LNCaP clone FGC (cell line): ENCODE data around the gene CDK5RAP3.
A peak's percentile ranks its signal among the peaks of the same experiment; 100 is the strongest.
"Not testable (repeated sequence)": the region's sequence is repeated elsewhere in the genome, so short reads cannot be mapped to it uniquely, and the experiment has no call there.

Source experiments
- DNase-seq: peaks from one replicate; pipeline ENCODE4 v3.0.0-alpha.2; 2011; ENCODE audit warnings: low read depth
- H3K4me3 ChIP-seq: 2 replicates; pipeline ENCODE4 v1.5.1; 2011; ENCODE audit warnings: mild to moderate bottlenecking, low read depth, low read length, control low read depth
- TF ChIP-seq, protein P1 (sequence below): IDR thresholded peaks from 2 replicates; pipeline ENCODE4 v1.5.1; 2012; ENCODE audit warnings: mild to moderate bottlenecking; ENCODE audit not compliant: control insufficient read depth, insufficient read depth; ENCODE audit errors: extremely low read depth

The CDK5RAP3 gene

DNA sequence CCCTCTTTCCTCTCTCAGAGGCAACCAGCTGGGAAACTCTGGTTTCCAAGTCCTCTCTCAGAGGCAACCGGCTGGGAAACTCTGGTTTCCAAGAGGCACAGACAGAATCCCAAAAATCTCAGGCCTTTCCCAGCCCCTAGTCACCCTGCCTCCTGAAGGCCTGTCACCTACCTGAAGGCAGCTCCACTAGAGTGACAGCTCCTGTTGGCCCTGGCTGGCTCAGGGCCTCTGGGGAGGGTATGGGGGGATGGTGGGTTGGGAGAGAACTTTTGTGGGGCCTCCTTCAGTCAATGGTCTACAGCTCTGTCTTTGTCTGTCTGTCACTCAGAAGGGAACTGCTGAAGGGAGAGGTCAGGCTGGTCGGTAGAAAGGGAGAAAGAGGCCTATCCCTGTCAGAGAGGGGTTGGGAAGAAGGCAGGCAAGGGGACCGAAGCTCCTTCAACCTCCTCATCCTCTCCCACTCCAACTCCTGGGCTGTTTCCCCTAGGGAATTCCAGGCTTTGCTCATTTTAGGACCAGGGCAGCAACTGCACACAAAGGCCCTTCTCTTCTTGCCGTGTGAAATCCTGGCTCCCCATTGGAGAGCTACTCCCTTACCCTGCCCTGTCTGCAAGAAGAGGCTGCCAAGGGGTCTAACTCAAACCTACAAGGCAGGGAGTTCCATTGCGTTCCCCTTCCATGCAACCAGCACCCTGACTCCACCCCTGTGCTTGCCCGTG lies 43.1 kb downstream of the CDK5RAP3 start:
- TF ChIP-seq, protein P1, sequence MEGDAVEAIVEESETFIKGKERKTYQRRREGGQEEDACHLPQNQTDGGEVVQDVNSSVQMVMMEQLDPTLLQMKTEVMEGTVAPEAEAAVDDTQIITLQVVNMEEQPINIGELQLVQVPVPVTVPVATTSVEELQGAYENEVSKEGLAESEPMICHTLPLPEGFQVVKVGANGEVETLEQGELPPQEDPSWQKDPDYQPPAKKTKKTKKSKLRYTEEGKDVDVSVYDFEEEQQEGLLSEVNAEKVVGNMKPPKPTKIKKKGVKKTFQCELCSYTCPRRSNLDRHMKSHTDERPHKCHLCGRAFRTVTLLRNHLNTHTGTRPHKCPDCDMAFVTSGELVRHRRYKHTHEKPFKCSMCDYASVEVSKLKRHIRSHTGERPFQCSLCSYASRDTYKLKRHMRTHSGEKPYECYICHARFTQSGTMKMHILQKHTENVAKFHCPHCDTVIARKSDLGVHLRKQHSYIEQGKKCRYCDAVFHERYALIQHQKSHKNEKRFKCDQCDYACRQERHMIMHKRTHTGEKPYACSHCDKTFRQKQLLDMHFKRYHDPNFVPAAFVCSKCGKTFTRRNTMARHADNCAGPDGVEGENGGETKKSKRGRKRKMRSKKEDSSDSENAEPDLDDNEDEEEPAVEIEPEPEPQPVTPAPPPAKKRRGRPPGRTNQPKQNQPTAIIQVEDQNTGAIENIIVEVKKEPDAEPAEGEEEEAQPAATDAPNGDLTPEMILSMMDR, result no peak
- no peak overlapping the region for H3K4me3 ChIP-seq
- DNase-seq, result no peak

DNA sequence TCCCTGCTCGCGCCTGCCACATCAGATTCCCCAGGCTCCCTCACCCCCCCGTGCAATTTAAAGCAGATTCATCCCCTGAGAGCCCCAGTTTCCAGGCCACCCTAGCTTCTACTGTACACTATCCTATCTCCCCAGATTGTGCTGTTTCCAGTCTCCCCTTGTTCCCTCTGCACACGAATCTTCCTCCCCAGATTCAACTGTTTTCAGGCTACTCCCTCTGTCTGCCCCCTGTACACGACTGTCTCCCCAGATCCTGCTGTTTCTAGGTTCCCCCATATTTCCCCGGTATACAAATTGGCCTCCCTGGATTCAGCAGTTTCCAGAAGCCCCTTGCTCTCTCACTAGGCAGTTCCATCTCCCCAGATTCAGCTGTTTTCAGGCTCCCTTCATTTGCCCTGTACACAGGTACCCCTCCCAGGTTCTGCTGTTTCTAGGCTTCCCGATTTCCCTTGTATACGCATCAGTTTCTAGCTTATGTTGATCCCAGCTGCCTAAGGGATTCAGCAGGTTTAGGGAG lies 43.7 kb downstream of the CDK5RAP3 start:
- H3K4me3 ChIP-seq, result no peak overlapping the region
- DNase-seq, result no peak
- TF ChIP-seq, protein P1, result no peak

DNA sequence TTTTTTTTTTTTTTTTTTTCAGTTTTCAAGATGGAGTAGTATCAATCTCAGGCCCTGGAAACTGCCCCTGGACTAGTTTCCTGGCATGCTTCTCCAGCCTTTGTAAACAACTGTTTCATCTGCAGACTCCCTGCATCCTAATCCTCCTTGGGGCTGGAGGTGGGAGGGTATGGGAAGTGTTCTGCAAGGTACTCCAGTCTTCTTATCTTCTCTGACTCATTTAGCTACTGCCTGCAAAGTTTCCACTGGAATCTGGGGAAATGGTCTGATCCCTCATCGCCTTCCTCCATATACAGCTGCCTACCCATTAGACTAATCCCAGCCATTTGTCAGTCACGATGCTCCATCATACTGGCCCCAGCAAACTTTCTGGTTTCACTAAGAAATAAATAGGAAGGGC lies 45.2 kb downstream of the CDK5RAP3 start:
- no peak for DNase-seq
- TF ChIP-seq, protein P1, result no peak
- H3K4me3 ChIP-seq, result no peak overlapping the region

DNA sequence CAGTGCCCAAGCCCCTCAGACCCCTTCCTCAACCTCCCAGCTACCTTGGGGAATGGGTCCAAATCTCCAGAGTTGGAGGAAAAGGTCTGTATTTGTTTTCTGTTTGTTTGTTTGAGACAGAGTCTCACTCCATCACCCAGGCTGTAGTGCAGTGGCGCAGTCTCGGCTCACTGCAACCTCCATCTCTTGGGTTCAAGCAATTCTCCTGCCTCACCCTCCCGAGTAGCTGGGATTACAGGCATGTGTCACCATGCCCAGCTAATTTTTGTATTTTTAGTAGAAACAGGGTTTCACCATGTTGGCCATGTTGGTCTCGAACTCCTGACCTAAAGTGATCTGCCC lies 46.9 kb downstream of the CDK5RAP3 start:
- not testable (repeated sequence) for H3K4me3 ChIP-seq, DNase-seq

DNA sequence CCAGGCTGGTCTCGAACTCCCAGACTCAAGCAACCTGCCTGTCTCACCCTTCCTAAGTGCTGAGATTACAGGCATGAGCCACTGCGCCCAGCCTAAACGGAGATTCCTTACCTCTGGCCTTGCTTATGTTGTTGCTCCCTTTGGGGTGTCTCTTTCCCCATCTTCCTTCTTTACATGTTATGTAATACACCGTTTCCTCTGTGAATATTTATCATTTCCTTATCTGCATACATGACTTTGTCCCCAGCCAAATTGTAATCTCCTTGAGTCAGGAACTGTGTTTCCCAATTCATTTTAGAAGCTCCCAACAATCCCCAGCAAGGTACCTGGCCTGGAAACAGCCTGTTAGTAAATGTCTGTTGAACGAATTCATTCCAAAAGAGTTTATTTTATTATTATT lies 51.0 kb downstream of the CDK5RAP3 start:
- H3K4me3 ChIP-seq, result no peak overlapping the region
- DNase-seq, result no peak
- TF ChIP-seq, protein P1, result no peak

DNA sequence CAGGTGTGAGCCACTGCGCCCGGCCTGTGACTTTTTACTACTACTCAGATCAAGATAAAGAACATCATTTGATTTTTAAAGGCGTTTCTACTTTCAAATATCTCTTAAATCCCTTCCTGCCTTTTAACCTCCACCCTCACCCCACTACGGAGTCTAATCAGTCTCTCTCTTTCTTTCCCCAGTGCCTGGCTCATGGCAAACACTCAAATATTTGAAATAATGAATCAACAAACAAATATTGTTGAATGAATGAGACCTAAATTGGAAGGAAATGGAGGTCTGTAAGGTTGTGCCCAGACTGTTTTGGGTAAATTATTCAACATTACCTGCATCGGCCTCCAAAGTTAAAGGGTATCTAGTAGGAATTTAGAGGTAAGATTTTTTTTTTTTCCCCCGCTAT lies 52.0 kb downstream of the CDK5RAP3 start:
- H3K4me3 ChIP-seq, result no peak overlapping the region
- DNase-seq, result no peak
- TF ChIP-seq, protein P1, result no peak

DNA sequence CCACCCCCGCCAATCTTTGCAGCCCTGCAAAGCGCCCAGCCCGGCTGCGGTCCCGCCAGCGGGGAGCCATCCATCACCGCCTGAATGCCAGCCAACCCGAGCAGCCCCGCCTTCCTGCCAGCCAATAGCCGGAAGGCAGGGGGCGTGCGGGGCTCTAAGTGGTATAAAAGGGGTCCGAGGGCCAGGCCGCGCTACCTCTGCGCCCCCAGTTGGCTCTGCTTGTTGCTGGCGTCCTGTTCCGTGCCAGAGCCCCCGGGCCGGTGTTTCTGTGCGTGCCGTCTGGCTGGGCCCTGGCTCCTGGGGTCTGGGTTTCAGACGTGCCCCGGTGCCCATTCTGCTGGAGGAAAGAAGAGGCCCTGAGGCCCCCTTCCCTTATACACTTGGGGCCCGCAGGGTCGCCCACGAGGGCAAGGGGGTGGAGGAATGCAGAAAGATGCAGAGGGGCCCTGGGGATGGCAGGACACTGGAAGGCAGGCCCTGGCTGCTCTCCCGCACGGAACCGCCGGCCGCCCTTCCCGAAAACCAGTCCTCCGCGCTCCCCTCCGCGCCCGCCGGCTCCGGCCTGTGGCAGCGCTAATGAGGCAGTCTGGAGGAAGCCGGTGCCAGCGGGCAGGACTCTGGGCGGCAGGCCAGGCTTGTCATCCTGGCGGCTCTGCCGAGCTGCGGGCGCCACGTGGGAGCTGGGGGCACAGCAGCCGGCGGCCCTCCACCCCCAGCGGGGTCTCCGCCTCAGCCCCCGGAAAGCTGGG lies 52.7 kb downstream of the CDK5RAP3 start:
- peak; percentile 46 for DNase-seq
- H3K4me3 ChIP-seq, result peak overlapping the region; percentile 48
- TF ChIP-seq, protein P1, result peak; percentile 60
